Measurements from ENCODE around the gene NALCN.

Gene NALCN

GRCh38 chr13:101303521-101303920, 112.8 kb downstream of the NALCN start:
- H3K4me3 ChIP-seq (ENCODE audit: low read length) = no peak overlapping the region
- H3K27ac ChIP-seq (ENCODE audit: low read length) = no peak overlapping the region
- no peaks in the 10 kb centered on the region for H3K9me3 ChIP-seq (ENCODE audit: control insufficient read depth, low read depth, low read length)
- H3K4me1 ChIP-seq (ENCODE audit: control insufficient read depth, low read depth, low read length) = no peaks in the 10 kb centered on the region
- no peaks in the 10 kb centered on the region for H3K36me3 ChIP-seq (ENCODE audit: control insufficient read depth, low read depth, low read length)
- H3K27me3 ChIP-seq (ENCODE audit: control insufficient read depth, insufficient read depth, low read length) = no peaks in the 10 kb centered on the region
- H3K9ac ChIP-seq (ENCODE audit: low read length) = no peak overlapping the region

- no peaks in the 10 kb centered on the region for H3K36me3 ChIP-seq (ENCODE audit: control insufficient read depth, low read depth, low read length)
- no peak overlapping the region for H3K27ac ChIP-seq (ENCODE audit: low read length)
- no peaks in the 10 kb centered on the region for H3K27me3 ChIP-seq (ENCODE audit: control insufficient read depth, insufficient read depth, low read length)
- H3K9me3 ChIP-seq (ENCODE audit: control insufficient read depth, low read depth, low read length) = no peaks in the 10 kb centered on the region
- no peak overlapping the region for H3K9ac ChIP-seq (ENCODE audit: low read length)
- H3K4me1 ChIP-seq (ENCODE audit: control insufficient read depth, low read depth, low read length) = no peaks in the 10 kb centered on the region
- no peak overlapping the region for H3K4me3 ChIP-seq (ENCODE audit: low read length)
Observed at GRCh38 chr13:101301053-101301452, 115.3 kb downstream of the NALCN start.

DNA sequence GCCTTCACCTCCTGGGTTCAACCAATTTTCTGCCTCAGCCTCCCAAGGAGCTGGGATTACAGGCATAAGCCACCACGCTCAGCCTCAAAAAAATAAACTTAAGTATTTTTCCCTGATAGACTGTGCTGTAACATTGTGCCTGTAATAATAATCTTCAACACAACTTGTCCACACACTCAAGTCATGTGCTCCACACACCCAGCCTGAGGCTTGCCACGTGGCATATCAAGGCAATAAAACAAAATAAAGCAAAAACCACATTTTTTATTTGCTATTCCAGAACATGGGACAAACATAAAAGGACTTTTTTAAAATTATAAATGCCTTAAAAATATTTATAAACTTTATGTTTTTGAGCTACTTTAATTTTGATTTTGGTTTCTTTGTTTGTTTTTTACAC, 115.8 kb downstream of the NALCN start:
- H3K36me3 ChIP-seq (ENCODE audit: control insufficient read depth, low read depth, low read length) = no peaks in the 10 kb centered on the region
- no peak overlapping the region for H3K9ac ChIP-seq (ENCODE audit: low read length)
- no peak overlapping the region for H3K27ac ChIP-seq (ENCODE audit: low read length)
- H3K9me3 ChIP-seq (ENCODE audit: control insufficient read depth, low read depth, low read length) = no peaks in the 10 kb centered on the region
- no peak overlapping the region for H3K4me3 ChIP-seq (ENCODE audit: low read length)
- no peaks in the 10 kb centered on the region for H3K4me1 ChIP-seq (ENCODE audit: control insufficient read depth, low read depth, low read length)
- no peaks in the 10 kb centered on the region for H3K27me3 ChIP-seq (ENCODE audit: control insufficient read depth, insufficient read depth, low read length)

- H3K36me3 ChIP-seq (ENCODE audit: control insufficient read depth, low read depth, low read length) = no peaks in the 10 kb centered on the region
- no peaks in the 10 kb centered on the region for H3K9me3 ChIP-seq (ENCODE audit: control insufficient read depth, low read depth, low read length)
- no peak overlapping the region for H3K9ac ChIP-seq (ENCODE audit: low read length)
- H3K27me3 ChIP-seq (ENCODE audit: control insufficient read depth, insufficient read depth, low read length) = no peaks in the 10 kb centered on the region
- H3K4me1 ChIP-seq (ENCODE audit: control insufficient read depth, low read depth, low read length) = no peaks in the 10 kb centered on the region
- H3K4me3 ChIP-seq (ENCODE audit: low read length) = no peak overlapping the region
- H3K27ac ChIP-seq (ENCODE audit: low read length) = no peak overlapping the region
Observed at GRCh38 chr13:101298517-101298916, 117.8 kb downstream of the NALCN start.

- no peaks in the 10 kb centered on the region for H3K36me3 ChIP-seq (ENCODE audit: control insufficient read depth, low read depth, low read length)
- no peaks in the 10 kb centered on the region for H3K27me3 ChIP-seq (ENCODE audit: control insufficient read depth, insufficient read depth, low read length)
- no peaks in the 10 kb centered on the region for H3K9me3 ChIP-seq (ENCODE audit: control insufficient read depth, low read depth, low read length)
- H3K9ac ChIP-seq (ENCODE audit: low read length) = no peak overlapping the region
- no peak overlapping the region for H3K4me3 ChIP-seq (ENCODE audit: low read length)
- no peak overlapping the region for H3K27ac ChIP-seq (ENCODE audit: low read length)
- no peaks in the 10 kb centered on the region for H3K4me1 ChIP-seq (ENCODE audit: control insufficient read depth, low read depth, low read length)
Observed at GRCh38 chr13:101297794-101298193, 118.5 kb downstream of the NALCN start.

GRCh38 chr13:101292711-101293110, 123.6 kb downstream of the NALCN start:
- Histone ChIP-seq H3K4me1 (ENCODE audit: control insufficient read depth, low read depth, low read length) (no peaks in the 10 kb centered on the region), H3K9ac (ENCODE audit: low read length) (no peak overlapping the region)

DNA sequence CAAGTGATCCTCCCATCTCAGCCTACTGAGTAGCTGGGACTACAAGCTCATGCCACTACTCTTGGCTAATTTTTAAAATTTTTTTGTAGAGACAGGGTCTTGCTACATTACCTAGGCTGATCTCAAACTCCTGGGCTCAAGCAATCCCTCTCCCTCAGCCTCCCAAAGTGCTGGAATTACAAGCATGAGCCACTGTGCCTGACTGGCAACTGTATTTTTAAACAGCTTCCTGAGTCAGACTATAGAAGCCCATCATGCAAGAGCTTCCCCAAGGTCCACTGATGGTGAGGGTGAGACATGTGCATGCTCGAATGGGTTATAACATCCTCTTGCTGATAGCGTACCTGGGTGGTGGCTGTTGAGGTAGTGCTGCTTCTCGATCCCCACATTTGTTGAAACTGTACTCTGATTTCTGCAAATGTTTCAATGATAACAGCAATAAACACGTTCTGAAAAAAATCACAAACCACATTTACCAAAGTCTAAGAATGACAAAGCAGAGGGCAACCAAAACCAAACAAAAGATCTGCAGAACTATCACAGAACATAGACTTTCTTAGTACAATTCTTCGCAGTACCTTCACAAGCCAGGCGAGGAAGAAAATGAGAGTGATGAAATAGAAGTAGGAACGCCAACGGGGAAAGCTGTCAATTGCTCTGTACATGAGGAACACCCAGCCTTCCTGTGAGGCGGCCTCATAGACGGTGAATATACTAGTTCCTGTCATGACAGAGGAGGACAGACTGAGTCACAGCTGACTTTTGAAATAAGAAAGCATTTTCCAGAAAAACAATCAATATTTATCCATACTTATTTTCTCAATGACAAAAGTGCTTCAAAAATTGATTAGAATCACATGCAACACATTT, 124.4 kb downstream of the NALCN start:
- no peaks in the 10 kb centered on the region for H3K27me3 ChIP-seq (ENCODE audit: control insufficient read depth, insufficient read depth, low read length)
- no peak overlapping the region for H3K4me3 ChIP-seq (ENCODE audit: low read length)
- H3K27ac ChIP-seq (ENCODE audit: low read length) = no peak overlapping the region
- no peaks in the 10 kb centered on the region for H3K36me3 ChIP-seq (ENCODE audit: control insufficient read depth, low read depth, low read length)
- no peaks in the 10 kb centered on the region for H3K9me3 ChIP-seq (ENCODE audit: control insufficient read depth, low read depth, low read length)
- H3K9ac ChIP-seq (ENCODE audit: low read length) = no peak overlapping the region
- no peaks in the 10 kb centered on the region for H3K4me1 ChIP-seq (ENCODE audit: control insufficient read depth, low read depth, low read length)

More at GRCh38 chr13:101292711-101293110, 123.6 kb downstream of the NALCN start:
- no peaks in the 10 kb centered on the region for H3K9me3 ChIP-seq (ENCODE audit: control insufficient read depth, low read depth, low read length)
- H3K27ac ChIP-seq (ENCODE audit: low read length) = no peak overlapping the region
- H3K4me3 ChIP-seq (ENCODE audit: low read length) = no peak overlapping the region
- H3K36me3 ChIP-seq (ENCODE audit: control insufficient read depth, low read depth, low read length) = no peaks in the 10 kb centered on the region
- H3K27me3 ChIP-seq (ENCODE audit: control insufficient read depth, insufficient read depth, low read length) = no peaks in the 10 kb centered on the region

DNA sequence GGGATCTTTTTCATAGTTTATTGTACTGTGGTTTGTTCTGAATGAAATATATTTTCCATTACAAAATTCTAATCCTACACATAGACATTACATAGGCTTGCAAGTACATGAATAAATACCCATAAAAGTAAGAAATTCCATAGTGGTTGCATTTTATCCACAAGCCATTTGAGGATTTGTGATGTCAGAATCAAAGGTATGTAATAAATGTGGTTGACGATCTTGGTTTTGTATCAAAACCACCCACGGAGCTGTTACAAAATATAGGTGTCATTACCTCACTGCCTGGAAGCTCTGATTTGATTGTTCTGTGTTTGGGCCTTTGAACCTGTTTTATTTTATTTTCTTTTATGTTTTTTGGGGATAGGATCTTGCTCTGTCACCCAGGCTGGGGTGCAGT, 125.1 kb downstream of the NALCN start:
- Histone ChIP-seq H3K4me3 (ENCODE audit: low read length) (no peak overlapping the region), H3K4me1 (ENCODE audit: control insufficient read depth, low read depth, low read length) (no peaks in the 10 kb centered on the region), H3K27ac (ENCODE audit: low read length) (no peak overlapping the region), H3K9ac (ENCODE audit: low read length) (no peak overlapping the region), H3K36me3 (ENCODE audit: control insufficient read depth, low read depth, low read length) (no peaks in the 10 kb centered on the region), H3K27me3 (ENCODE audit: control insufficient read depth, insufficient read depth, low read length) (no peaks in the 10 kb centered on the region), H3K9me3 (ENCODE audit: control insufficient read depth, low read depth, low read length) (no peaks in the 10 kb centered on the region)

DNA sequence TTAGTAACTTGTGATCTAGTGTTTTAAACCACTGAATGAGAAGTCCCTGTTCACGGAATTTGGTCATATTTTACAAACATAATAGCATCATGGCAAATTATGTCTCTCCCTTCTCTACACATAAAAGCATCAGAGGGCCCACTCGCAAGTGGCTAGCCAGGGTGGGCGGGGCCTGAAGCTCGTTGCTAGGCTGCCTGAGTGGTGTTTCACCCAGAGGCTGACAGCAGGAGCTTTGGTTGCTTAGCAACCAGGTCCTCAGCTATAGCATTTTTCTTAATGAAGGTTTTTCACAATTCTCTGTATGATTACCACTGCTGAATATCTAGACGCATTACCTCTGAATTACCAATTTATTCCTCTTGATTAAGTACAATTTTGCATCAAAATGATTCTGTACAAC, 126.5 kb downstream of the NALCN start:
- Histone ChIP-seq H3K27ac (ENCODE audit: low read length) (peak overlapping the region; percentile 25), H3K36me3 (ENCODE audit: control insufficient read depth, low read depth, low read length) (no peaks in the 10 kb centered on the region), H3K27me3 (ENCODE audit: control insufficient read depth, insufficient read depth, low read length) (no peaks in the 10 kb centered on the region), H3K4me3 (ENCODE audit: low read length) (no peak overlapping the region), H3K9me3 (ENCODE audit: control insufficient read depth, low read depth, low read length) (no peaks in the 10 kb centered on the region), H3K4me1 (ENCODE audit: control insufficient read depth, low read depth, low read length) (no peaks in the 10 kb centered on the region), H3K9ac (ENCODE audit: low read length) (peak overlapping the region; percentile 26)

- Histone ChIP-seq H3K36me3 (ENCODE audit: control insufficient read depth, low read depth, low read length) (no peaks in the 10 kb centered on the region), H3K4me1 (ENCODE audit: control insufficient read depth, low read depth, low read length) (no peaks in the 10 kb centered on the region), H3K4me3 (ENCODE audit: low read length) (no peak overlapping the region), H3K9ac (ENCODE audit: low read length) (no peak overlapping the region), H3K27ac (ENCODE audit: low read length) (no peak overlapping the region), H3K9me3 (ENCODE audit: control insufficient read depth, low read depth, low read length) (no peaks in the 10 kb centered on the region), H3K27me3 (ENCODE audit: control insufficient read depth, insufficient read depth, low read length) (no peaks in the 10 kb centered on the region)
Observed at GRCh38 chr13:101283782-101284181, 132.5 kb downstream of the NALCN start.

DNA sequence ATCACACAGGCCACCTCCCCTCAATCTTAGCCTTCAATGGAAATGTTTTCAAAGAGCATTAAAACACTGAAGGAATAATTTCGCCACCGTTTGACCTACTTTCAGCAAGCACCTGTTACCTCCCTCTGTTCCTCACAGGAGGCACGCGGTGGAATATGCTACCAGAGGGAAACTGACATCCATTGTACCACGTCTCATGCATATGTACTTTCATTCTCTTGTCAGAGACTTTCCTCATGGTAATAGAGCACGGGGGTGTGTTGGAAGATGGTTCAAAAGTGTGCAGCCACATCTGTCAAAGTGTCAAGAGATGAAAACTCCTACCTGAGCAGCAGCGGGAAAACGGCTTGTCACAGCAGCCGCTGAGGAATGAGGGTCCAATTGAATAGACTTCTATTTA, 143.4 kb downstream of the NALCN start:
- no peaks in the 10 kb centered on the region for H3K27me3 ChIP-seq (ENCODE audit: control insufficient read depth, insufficient read depth, low read length)
- H3K27ac ChIP-seq (ENCODE audit: low read length) = no peak overlapping the region
- no peak overlapping the region for H3K9ac ChIP-seq (ENCODE audit: low read length)
- H3K4me3 ChIP-seq (ENCODE audit: low read length) = no peak overlapping the region
- H3K9me3 ChIP-seq (ENCODE audit: control insufficient read depth, low read depth, low read length) = no peaks in the 10 kb centered on the region
- H3K36me3 ChIP-seq (ENCODE audit: control insufficient read depth, low read depth, low read length) = no peaks in the 10 kb centered on the region
- H3K4me1 ChIP-seq (ENCODE audit: control insufficient read depth, low read depth, low read length) = no peaks in the 10 kb centered on the region

GRCh38 chr13:101271681-101272245, 144.5 kb downstream of the NALCN start:
- H3K9ac ChIP-seq (ENCODE audit: low read length) = no peak overlapping the region
- H3K27ac ChIP-seq (ENCODE audit: low read length) = no peak overlapping the region
- H3K36me3 ChIP-seq (ENCODE audit: control insufficient read depth, low read depth, low read length) = no peaks in the 10 kb centered on the region
- H3K9me3 ChIP-seq (ENCODE audit: control insufficient read depth, low read depth, low read length) = no peaks in the 10 kb centered on the region
- H3K4me3 ChIP-seq (ENCODE audit: low read length) = no peak overlapping the region
- H3K4me1 ChIP-seq (ENCODE audit: control insufficient read depth, low read depth, low read length) = no peaks in the 10 kb centered on the region
- no peaks in the 10 kb centered on the region for H3K27me3 ChIP-seq (ENCODE audit: control insufficient read depth, insufficient read depth, low read length)

All from iPS-18a (cell line).